ENCODE measurements around the gene CNGB1.
"Not testable (repeated sequence)": the region's sequence is repeated elsewhere in the genome, so short reads cannot be mapped to it uniquely, and the experiment has no call there.

Gene CNGB1

DNA sequence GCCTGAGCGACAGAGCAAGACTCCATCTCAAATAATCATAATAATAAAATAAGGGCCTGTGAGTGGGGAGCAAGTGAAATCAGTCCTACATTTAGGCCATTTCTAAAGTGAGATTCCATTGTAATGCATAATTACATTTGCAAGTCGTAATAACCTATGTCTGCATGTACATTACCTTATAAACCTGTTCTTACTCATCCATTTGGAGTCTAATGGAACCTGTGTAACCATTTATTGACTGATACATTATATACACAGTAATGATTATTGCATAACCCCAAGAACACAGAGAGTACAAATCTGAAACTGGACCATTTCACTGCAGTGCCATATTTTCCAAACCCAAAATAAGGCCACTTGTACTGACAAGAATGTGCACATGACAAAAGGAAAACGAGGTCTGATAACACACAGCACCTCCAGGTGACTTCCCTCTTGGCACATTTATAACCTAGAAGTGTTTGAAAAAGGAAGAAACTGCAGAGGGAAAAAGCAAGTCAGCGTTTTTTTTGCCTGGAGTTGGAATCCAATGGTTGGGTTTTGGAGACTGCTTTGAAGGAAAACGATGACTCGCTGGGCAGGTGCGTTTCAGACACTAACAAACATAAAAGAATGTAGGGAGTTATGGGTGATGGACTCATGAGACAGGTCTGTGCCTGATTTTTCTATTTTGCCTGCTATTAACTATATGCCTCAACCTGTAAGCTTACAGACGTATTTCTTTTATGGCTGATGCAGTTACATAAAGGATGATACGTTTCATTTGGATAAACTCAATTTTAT, 105.0 kb downstream of the CNGB1 start:
- Histone ChIP-seq H3K9me3 (no peaks in the 10 kb centered on the region), H3K36me3 (no peaks in the 10 kb centered on the region), H3K27ac (no peak overlapping the region), H3K27me3 (peaks cover 13% of the 10 kb centered on the region), H3K4me1 (ENCODE audit: control insufficient read depth in 1 of 2, insufficient read depth in 1 of 2, low read depth in 1 of 2, low read length in 1 of 2) (no peaks in the 10 kb centered on the region), H3K4me3 (ENCODE audit: low read depth in 1 of 2, low read length in 1 of 2) (no peak overlapping the region)
- TF ChIP-seq, protein P1, sequence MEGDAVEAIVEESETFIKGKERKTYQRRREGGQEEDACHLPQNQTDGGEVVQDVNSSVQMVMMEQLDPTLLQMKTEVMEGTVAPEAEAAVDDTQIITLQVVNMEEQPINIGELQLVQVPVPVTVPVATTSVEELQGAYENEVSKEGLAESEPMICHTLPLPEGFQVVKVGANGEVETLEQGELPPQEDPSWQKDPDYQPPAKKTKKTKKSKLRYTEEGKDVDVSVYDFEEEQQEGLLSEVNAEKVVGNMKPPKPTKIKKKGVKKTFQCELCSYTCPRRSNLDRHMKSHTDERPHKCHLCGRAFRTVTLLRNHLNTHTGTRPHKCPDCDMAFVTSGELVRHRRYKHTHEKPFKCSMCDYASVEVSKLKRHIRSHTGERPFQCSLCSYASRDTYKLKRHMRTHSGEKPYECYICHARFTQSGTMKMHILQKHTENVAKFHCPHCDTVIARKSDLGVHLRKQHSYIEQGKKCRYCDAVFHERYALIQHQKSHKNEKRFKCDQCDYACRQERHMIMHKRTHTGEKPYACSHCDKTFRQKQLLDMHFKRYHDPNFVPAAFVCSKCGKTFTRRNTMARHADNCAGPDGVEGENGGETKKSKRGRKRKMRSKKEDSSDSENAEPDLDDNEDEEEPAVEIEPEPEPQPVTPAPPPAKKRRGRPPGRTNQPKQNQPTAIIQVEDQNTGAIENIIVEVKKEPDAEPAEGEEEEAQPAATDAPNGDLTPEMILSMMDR (IDR thresholded peaks at IDR 0.05), result no peak

DNA sequence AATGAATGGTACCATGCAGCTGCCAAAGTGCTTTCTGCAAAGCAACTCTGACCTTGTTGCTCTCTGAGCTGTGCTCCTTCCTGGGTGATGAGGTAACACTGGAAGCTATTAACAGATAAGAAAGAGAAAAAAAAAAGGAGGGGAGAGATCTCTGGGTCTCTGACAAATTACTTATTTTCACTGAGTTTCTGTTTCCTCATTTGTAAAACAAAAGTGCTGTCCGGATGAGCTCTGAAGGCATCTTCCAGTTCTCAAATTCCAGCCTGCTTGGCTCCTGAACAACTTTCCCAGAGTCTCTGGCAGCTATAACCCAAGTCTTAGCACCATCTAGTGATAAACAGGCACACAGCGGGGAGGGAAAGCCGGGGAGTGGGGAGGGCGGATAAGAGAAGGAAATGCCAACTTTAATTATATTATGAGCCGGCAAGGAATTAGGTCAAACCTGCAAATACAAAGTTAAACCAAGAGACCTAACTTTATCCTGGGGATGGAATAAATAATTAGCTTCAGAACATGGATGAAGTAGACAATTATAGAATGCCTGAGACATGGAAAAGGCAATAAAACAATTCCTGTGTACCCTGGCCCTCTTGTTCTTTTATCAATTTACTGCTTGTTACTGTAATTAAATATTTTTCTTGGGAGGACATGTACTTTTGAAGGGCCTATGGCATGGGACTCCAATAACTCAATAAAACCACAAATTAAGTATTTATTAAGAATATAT, 107.3 kb downstream of the CNGB1 start:
- no peaks in the 10 kb centered on the region for H3K4me1 ChIP-seq (ENCODE audit: control insufficient read depth in 1 of 2, insufficient read depth in 1 of 2, low read depth in 1 of 2, low read length in 1 of 2)
- TF ChIP-seq, protein P1 (IDR thresholded peaks at IDR 0.05), result no peak
- H3K27ac ChIP-seq, result no peak overlapping the region
- H3K4me3 ChIP-seq (ENCODE audit: low read depth in 1 of 2, low read length in 1 of 2), result no peak overlapping the region
- peaks cover 13% of the 10 kb centered on the region for H3K27me3 ChIP-seq
- no peaks in the 10 kb centered on the region for H3K36me3 ChIP-seq
- no peaks in the 10 kb centered on the region for H3K9me3 ChIP-seq

DNA sequence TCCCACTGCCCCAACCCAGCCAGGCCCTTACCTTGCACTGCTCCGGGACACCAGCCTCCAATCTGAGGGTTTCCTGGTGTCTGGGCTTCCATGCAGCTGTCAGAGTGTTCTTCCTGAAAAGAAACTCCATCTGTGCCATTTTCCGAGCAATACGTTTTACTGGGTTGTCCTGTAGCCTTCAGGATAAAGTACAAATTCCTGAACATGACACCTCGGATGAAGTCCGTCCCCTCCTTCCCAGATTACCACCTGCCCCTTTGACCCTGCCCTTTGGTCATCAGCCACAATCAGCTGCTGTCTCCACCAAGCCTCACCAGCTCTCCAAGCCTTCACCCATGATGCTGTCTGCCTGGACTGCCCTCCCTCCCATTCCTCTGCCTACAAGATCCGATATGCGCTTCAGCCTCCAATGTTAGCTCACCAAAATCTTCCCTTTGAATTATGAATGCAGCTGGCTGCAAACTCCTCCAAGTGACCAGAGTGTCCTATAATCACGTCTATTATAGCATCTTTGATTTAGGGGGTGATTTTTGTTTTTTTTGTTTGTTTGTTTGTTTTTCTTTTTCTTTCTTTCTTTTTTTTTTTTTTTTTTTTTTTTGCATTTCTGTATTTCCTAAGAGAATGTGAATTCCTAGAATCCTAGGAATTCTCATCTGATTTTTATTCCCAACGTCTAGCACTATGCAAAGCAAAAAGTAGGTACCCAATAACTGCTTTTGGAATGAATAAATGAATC, 108.1 kb downstream of the CNGB1 start:
- Histone ChIP-seq H3K27ac (no peak overlapping the region), H3K4me1 (ENCODE audit: control insufficient read depth in 1 of 2, insufficient read depth in 1 of 2, low read depth in 1 of 2, low read length in 1 of 2) (no peaks in the 10 kb centered on the region), H3K4me3 (ENCODE audit: low read depth in 1 of 2, low read length in 1 of 2) (no peak overlapping the region), H3K9me3 (no peaks in the 10 kb centered on the region), H3K27me3 (peaks cover 13% of the 10 kb centered on the region), H3K36me3 (no peaks in the 10 kb centered on the region)
- TF ChIP-seq, protein P1 (IDR thresholded peaks at IDR 0.05), result no peak

DNA sequence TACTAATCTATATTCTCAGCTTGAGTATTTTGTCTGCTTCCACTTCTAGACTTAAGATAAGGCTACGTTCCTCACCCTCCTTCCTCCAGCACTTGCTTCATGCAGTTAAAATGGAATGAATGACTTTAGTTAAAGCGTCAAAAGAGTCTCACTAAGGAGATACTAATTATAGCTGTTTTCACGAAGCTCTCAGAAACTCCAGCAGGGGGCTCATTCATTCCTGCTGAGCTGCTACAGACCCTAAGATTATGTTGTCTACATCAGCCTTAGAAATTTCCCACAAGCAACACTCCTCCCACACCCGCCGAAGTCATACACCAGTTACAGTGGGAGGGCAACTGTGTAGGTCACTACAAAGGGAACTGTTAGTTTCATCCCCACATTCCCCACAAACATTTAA, 111.6 kb downstream of the CNGB1 start:
- Histone ChIP-seq H3K27me3 (peaks cover 16% of the 10 kb centered on the region), H3K27ac (no peak overlapping the region), H3K36me3 (no peaks in the 10 kb centered on the region), H3K4me3 (ENCODE audit: low read depth in 1 of 2, low read length in 1 of 2) (no peak overlapping the region), H3K9me3 (no peaks in the 10 kb centered on the region), H3K4me1 (ENCODE audit: control insufficient read depth in 1 of 2, insufficient read depth in 1 of 2, low read depth in 1 of 2, low read length in 1 of 2) (no peaks in the 10 kb centered on the region)
- TF ChIP-seq, protein P1 (IDR thresholded peaks at IDR 0.05), result no peak

DNA sequence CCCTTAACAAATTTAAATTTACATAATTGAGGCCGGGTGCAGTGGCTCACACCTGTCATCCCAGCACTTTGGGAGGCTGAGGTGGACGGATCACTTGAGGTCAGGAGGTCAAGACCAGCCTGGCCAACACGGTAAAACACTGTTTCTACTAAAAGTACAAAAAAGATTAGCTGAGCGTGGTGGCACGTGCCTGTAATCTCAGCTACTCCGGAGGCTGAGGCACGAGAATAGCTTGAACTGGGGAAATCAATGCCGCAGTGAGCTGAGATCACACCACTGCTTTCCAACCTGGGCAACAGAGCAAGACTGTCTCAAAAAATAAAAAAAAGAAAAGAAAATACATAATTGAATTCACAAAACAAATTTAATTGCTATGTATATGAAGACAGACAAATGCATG, 112.3 kb downstream of the CNGB1 start:
- no peak overlapping the region for H3K27ac ChIP-seq
- H3K4me1 ChIP-seq (ENCODE audit: control insufficient read depth in 1 of 2, insufficient read depth in 1 of 2, low read depth in 1 of 2, low read length in 1 of 2), result no peaks in the 10 kb centered on the region
- H3K9me3 ChIP-seq, result no peaks in the 10 kb centered on the region
- no peaks in the 10 kb centered on the region for H3K36me3 ChIP-seq
- no peak overlapping the region for H3K4me3 ChIP-seq (ENCODE audit: low read depth in 1 of 2, low read length in 1 of 2)
- H3K27me3 ChIP-seq, result peaks cover 15% of the 10 kb centered on the region
- TF ChIP-seq, protein P1 (IDR thresholded peaks at IDR 0.05), result no peak

DNA sequence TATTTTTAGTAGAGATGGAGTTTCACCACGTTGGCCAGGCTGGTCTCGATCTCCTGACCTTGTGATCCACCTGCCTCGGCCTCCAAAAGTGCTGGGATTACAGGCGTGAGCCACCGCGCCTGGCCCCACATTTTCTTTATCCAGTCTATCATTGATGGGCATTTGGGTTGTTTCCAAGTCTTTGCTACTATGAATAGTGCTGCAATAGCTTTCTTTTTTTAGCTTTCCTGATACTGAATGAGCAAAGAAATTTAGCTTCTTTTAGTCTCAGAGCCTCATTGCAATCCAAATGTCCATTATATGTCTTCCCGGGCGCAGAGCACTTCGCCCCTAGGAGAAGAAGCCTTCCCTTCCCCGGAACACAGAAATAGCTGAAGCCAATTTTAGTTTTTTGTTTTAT, 112.9 kb downstream of the CNGB1 start:
- not testable (repeated sequence) for H3K27ac ChIP-seq; H3K4me3 ChIP-seq (ENCODE audit: low read depth in 1 of 2, low read length in 1 of 2); H3K9me3 ChIP-seq; H3K4me1 ChIP-seq (ENCODE audit: control insufficient read depth in 1 of 2, insufficient read depth in 1 of 2, low read depth in 1 of 2, low read length in 1 of 2); H3K36me3 ChIP-seq
- H3K27me3 ChIP-seq, result peaks cover 10% of the 10 kb centered on the region
